Transverse colon (tissue), 4 donors: Measurements from ENCODE around the gene LZTFL1. TPM values are rescaled to one million over a fixed set of nuclear protein-coding genes. Genes with fewer than 3 reads are reported as not detected.
A peak's percentile ranks its signal among the peaks of the same experiment; 100 is the strongest.

Experiments
- DNase-seq: peaks from one replicate; pipeline ENCODE4 v3.0.0-alpha.2; 2019
- H3K27ac ChIP-seq, 4 donors: fragments of 200-600 bp; sonication (generic); 2 replicates each; pipeline ENCODE4 v1.5.1; 2016 to 2018; ENCODE audit warnings: inconsistent platforms in 4 of 4
- H3K27me3 ChIP-seq: fragments of 200-600 bp; sonication (generic); 2 replicates; pipeline ENCODE4 v1.5.1; 2017; ENCODE audit warnings: inconsistent platforms
- H3K36me3 ChIP-seq, 4 donors: fragments of 200-600 bp; sonication (generic); 2 replicates each; pipeline ENCODE4 v1.5.1; 2017 to 2019; ENCODE audit warnings: inconsistent platforms in 4 of 4
- H3K4me1 ChIP-seq, 4 donors: fragments of 200-600 bp; sonication (generic); 2 replicates each; pipeline ENCODE4 v1.5.1; 2017 to 2020; ENCODE audit warnings: inconsistent platforms in 4 of 4
- H3K4me3 ChIP-seq, 4 donors: fragments of 200-600 bp; sonication (generic); 1 replicate in 1 of 4; 2 replicates in 3 of 4; pipeline versions ENCODE4 v1.5.1 to v1.6.1; 2017 to 2019; ENCODE audit warnings: inconsistent platforms in 4 of 4
- H3K9me3 ChIP-seq, 2 donors: fragments of 200-600 bp; sonication (generic); 2 replicates each; pipeline ENCODE4 v1.5.1; 2017 to 2019; ENCODE audit warnings: inconsistent platforms in 2 of 2
- EP300 ChIP-seq: sonication (generic); formaldehyde crosslinking; IDR thresholded peaks from one replicate; pipeline ENCODE4 v1.6.1; 2017; ENCODE audit warnings: antibody characterized with exemption, low read depth
- POLR2A ChIP-seq: fragments of 450-650 bp; IDR thresholded peaks from one replicate; pipeline ENCODE4 v1.6.1; 2016; ENCODE audit warnings: antibody characterized with exemption, mild to moderate bottlenecking, moderate library complexity
- POLR2AphosphoS5 ChIP-seq, 3 donors: sonication (generic); formaldehyde crosslinking; IDR thresholded peaks; one replicate each; pipeline ENCODE4 v1.6.1; 2016; ENCODE audit warnings: antibody characterized with exemption in 3 of 3
- WGBS, 2 donors: methylation state at CpG; one replicate each; pipeline ENCODE4 v1.1.5; 2018; ENCODE audit warnings: low coverage in 1 of 2; 5-methylcytosine and 5-hydroxymethylcytosine counted together
- in situ Hi-C, 4 donors: fragments of 200-750 bp; cut with MboI; loops; one replicate each; pipeline versions ENCODE4 v1.15.0 to v1.15.1; 2017; ENCODE audit warnings: low sequenced_read_pairs in 3 of 4, low pct_ligation_motif_present in 1 of 4, low pct_unique_long_range_greater_than_20kb in 1 of 4
- intact Hi-C: fragments of 100-400 bp; cut with DNase I; formaldehyde crosslinking; loops from one replicate; pipeline ENCODE4 v1.15.1; 2023; ENCODE audit warnings: low total_unique reads
- total RNA-seq, 4 donors: library from RNA; depleted of rRNA; stranded (reverse); fragments of >200 nt; gene quantifications; one replicate each; pipeline ENCODE4 v1.1.0, GENCODE V29; 2016
- TF ChIP-seq, protein P1 (sequence below), 5 experiments: fragments of 200-600 bp in 3 of 5; fragments of 450-650 bp in 2 of 5; sonication (generic) in 3 of 5; IDR thresholded peaks; 1 replicate in 2 of 5; 2 replicates in 3 of 5; pipeline ENCODE4 v1.5.1; 2016 to 2017; ENCODE audit warnings: antibody characterized with exemption in 5 of 5, inconsistent platforms in 3 of 5, mild to moderate bottlenecking in 2 of 5, moderate library complexity in 1 of 5

LZTFL1 gene
- total RNA-seq, 4 donors from 2014 or later: 3.7 to 10.3 (median 7.8) TPM

DNA sequence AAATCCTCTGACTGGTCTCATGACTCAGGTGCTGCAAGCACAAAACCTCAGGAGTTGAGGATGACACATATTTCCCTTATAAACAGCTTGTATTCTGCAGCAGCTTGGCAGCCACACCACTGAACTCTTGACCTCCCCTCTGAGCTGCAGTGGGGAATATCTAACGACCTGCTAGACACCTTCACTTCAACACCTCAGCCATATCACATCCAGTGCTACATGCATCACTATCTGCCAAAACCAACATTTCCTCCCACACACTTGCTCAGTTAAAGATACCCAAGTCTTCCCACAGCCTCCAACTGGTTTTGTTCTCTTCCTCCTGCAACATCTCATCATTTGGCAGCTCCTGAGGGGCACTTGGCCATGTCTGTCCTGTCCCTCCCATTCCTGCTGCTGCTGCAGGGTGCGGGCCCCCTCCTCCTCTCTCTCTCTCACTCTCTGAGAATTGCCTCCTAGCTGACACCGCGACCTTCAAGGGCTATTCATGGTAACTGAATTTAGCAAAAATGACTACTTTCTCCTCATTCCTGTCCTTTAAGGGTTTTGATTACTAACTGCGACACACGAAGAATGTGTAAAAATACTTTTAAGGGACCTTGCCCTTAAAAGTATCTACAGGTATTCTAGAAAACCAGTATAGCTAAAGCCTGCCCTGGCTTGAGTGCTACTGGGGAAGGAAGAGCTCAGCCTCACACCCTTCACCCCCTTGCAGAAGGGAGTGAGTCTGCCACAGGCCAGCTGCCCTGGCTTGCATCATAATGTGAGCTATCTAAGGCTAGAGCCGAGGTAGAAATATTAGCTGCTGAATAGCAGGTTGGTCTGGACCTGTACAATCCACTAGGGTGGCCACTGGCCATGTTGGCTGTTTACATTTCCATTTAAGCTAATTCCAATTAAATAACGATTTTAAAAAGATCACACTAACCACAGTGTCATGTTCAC, 39.4 kb upstream of the LZTFL1 start:
- no peaks in the 10 kb centered on the region for H3K27me3 ChIP-seq
- in situ Hi-C loops: no loop called here
- H3K4me3 ChIP-seq: no peak overlapping the region
- DNase-seq: peak; percentile 13
- 55 to 65% methylated on average over 8 of the region's 8 CpGs for WGBS, 2 donors
- no peaks in the 10 kb centered on the region for H3K9me3 ChIP-seq
- no peak overlapping the region for H3K27ac ChIP-seq
- no peaks in the 10 kb centered on the region for H3K4me1 ChIP-seq
- TF ChIP-seq POLR2A (no peak), POLR2AphosphoS5 (IDR thresholded peaks at IDR 0.05) (no peak), EP300 (no peak)
- TF ChIP-seq, protein P1, sequence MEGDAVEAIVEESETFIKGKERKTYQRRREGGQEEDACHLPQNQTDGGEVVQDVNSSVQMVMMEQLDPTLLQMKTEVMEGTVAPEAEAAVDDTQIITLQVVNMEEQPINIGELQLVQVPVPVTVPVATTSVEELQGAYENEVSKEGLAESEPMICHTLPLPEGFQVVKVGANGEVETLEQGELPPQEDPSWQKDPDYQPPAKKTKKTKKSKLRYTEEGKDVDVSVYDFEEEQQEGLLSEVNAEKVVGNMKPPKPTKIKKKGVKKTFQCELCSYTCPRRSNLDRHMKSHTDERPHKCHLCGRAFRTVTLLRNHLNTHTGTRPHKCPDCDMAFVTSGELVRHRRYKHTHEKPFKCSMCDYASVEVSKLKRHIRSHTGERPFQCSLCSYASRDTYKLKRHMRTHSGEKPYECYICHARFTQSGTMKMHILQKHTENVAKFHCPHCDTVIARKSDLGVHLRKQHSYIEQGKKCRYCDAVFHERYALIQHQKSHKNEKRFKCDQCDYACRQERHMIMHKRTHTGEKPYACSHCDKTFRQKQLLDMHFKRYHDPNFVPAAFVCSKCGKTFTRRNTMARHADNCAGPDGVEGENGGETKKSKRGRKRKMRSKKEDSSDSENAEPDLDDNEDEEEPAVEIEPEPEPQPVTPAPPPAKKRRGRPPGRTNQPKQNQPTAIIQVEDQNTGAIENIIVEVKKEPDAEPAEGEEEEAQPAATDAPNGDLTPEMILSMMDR (IDR thresholded peaks at IDR 0.05): no peak
- intact Hi-C loops: no loop called here
- no peaks in the 10 kb centered on the region for H3K36me3 ChIP-seq

- Histone ChIP-seq H3K27me3 (no peaks in the 10 kb centered on the region), H3K9me3 (no peaks in the 10 kb centered on the region), H3K4me1 (no peaks in the 10 kb centered on the region), H3K4me3 (no peak overlapping the region), H3K27ac (no peak overlapping the region), H3K36me3 (no peaks in the 10 kb centered on the region)
- intact Hi-C loops: no loop called here
- TF ChIP-seq POLR2AphosphoS5 (IDR thresholded peaks at IDR 0.05): no peak
- no peak for TF ChIP-seq EP300
- no peak for TF ChIP-seq POLR2A
- DNase-seq: no peak
- whole genome bisulfite sequencing, 2 donors: 86 to 90% methylated on average over 1 to 3 of the region's 3 CpGs
- in situ Hi-C loops: no loop called here
Observed at GRCh38 chr3:45880725-45881077, 38.8 kb upstream of the LZTFL1 start.

GRCh38 chr3:45878124-45878523, 36.2 kb upstream of the LZTFL1 start:
- in situ Hi-C loops: no loop called here

DNA sequence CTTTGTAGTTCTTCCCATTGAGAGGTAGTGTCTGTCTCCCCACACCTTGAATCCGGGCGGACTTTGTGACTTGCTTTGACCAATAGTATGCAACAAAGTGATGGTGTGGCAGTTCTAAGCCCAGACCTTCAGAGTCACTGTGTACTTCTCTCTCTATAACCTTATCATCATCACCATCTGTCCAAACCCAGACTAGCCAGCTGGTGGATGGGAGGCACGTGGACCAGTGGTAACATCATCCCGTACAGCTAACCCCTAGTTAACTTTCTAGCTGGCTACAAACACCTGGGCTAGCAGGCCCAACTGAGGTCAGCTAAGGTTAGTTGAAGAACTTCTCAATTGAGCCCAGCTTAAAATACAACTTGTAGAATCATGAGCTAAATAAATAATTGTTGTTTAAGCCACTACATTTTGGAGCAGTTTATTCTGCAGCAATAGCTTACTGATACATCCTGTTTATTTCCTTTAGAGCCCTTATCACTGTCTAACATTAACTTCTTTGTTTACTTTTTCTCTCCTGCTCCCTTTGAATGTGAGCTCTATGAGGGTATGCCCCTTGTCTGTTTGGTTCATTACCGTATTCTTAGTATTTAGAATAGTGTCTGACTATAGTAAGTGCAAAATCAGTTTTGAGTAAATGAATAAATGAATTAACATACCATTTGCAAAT, 32.9 kb upstream of the LZTFL1 start:
- Histone ChIP-seq H3K9me3 (no peaks in the 10 kb centered on the region), H3K27ac (no peak overlapping the region), H3K4me3 (no peak overlapping the region), H3K4me1 (no peaks in the 10 kb centered on the region), H3K27me3 (no peaks in the 10 kb centered on the region), H3K36me3 (no peaks in the 10 kb centered on the region)
- TF ChIP-seq POLR2AphosphoS5 (IDR thresholded peaks at IDR 0.05) (no peak), POLR2A (no peak), EP300 (no peak)
- TF ChIP-seq, protein P1 (IDR thresholded peaks at IDR 0.05): no peak
- intact Hi-C loops: no loop called here
- DNase-seq: no peak
- 82 to 86% methylated on average over 1 to 5 of the region's 5 CpGs for WGBS, 2 donors
- in situ Hi-C loops: no loop called here

More at GRCh38 chr3:45878124-45878523, 36.2 kb upstream of the LZTFL1 start:
- intact Hi-C loops: no loop called here
- TF ChIP-seq POLR2AphosphoS5 (IDR thresholded peaks at IDR 0.05) (no peak), EP300 (no peak), POLR2A (no peak)
- TF ChIP-seq, protein P1 (IDR thresholded peaks at IDR 0.05): no peak
- H3K36me3 ChIP-seq: no peaks in the 10 kb centered on the region
- no peak for DNase-seq
- no peak overlapping the region for H3K27ac ChIP-seq
- no peaks in the 10 kb centered on the region for H3K4me1 ChIP-seq
- WGBS, 2 donors: 59 to 67% methylated on average over 1 to 2 of the region's 2 CpGs
- no peaks in the 10 kb centered on the region for H3K27me3 ChIP-seq
- no peaks in the 10 kb centered on the region for H3K9me3 ChIP-seq
- H3K4me3 ChIP-seq: no peak overlapping the region
